ENCODE measurements around the gene DNAJC27.

Gene DNAJC27

GRCh38 chr2:24924732-24925131 lies 47.0 kb downstream of the DNAJC27 start:
- TF ChIP-seq GATA3 (IDR thresholded peaks at IDR 0.05; ENCODE audit: low read depth, low read length) (no peak), GATA2 (IDR thresholded peaks at IDR 0.05; ENCODE audit: low read depth, low read length) (no peak)

- TF ChIP-seq GATA3 (IDR thresholded peaks at IDR 0.05; ENCODE audit: low read depth, low read length): no peak
- no peak for TF ChIP-seq GATA2 (IDR thresholded peaks at IDR 0.05; ENCODE audit: low read depth, low read length)
Observed at GRCh38 chr2:24924266-24924665, 47.5 kb downstream of the DNAJC27 start.

- no peak for TF ChIP-seq GATA2 (IDR thresholded peaks at IDR 0.05; ENCODE audit: low read depth, low read length)
Observed at GRCh38 chr2:24923106-24923505, 48.6 kb downstream of the DNAJC27 start.

- TF ChIP-seq GATA2 (IDR thresholded peaks at IDR 0.05; ENCODE audit: low read depth, low read length): no peak
Observed at GRCh38 chr2:24922556-24922955, 49.2 kb downstream of the DNAJC27 start.

- TF ChIP-seq GATA2 (IDR thresholded peaks at IDR 0.05; ENCODE audit: low read depth, low read length) (no peak), GATA3 (IDR thresholded peaks at IDR 0.05; ENCODE audit: low read depth, low read length) (no peak)
Observed at GRCh38 chr2:24920809-24921441, 50.8 kb downstream of the DNAJC27 start.

- no peak for TF ChIP-seq GATA2 (IDR thresholded peaks at IDR 0.05; ENCODE audit: low read depth, low read length)
- no peak for TF ChIP-seq GATA3 (IDR thresholded peaks at IDR 0.05; ENCODE audit: low read depth, low read length)
Observed at GRCh38 chr2:24920098-24920808, 51.5 kb downstream of the DNAJC27 start, which contains the start of gene ADCY3. ADCY3 (minus strand) TSS chr2:24920237; CDS start chr2:24918987, 1,250 bp downstream.

- TF ChIP-seq GATA2 (IDR thresholded peaks at IDR 0.05; ENCODE audit: low read depth, low read length) (no peak), GATA3 (IDR thresholded peaks at IDR 0.05; ENCODE audit: low read depth, low read length) (no peak)
Observed at GRCh38 chr2:24919506-24920097, 52.2 kb downstream of the DNAJC27 start.

GRCh38 chr2:24919037-24919505 lies 52.7 kb downstream of the DNAJC27 start:
- TF ChIP-seq GATA2 (IDR thresholded peaks at IDR 0.05; ENCODE audit: low read depth, low read length) (no peak), GATA3 (IDR thresholded peaks at IDR 0.05; ENCODE audit: low read depth, low read length) (no peak)

GRCh38 chr2:24918326-24919036 lies 53.3 kb downstream of the DNAJC27 start:
- no peak for TF ChIP-seq GATA2 (IDR thresholded peaks at IDR 0.05; ENCODE audit: low read depth, low read length)
- no peak for TF ChIP-seq GATA3 (IDR thresholded peaks at IDR 0.05; ENCODE audit: low read depth, low read length)

GRCh38 chr2:24917731-24918325 lies 53.9 kb downstream of the DNAJC27 start:
- TF ChIP-seq GATA2 (IDR thresholded peaks at IDR 0.05; ENCODE audit: low read depth, low read length): no peak
- no peak for TF ChIP-seq GATA3 (IDR thresholded peaks at IDR 0.05; ENCODE audit: low read depth, low read length)

GRCh38 chr2:24917086-24917485 lies 54.7 kb downstream of the DNAJC27 start:
- TF ChIP-seq GATA2 (IDR thresholded peaks at IDR 0.05; ENCODE audit: low read depth, low read length): no peak
- TF ChIP-seq GATA3 (IDR thresholded peaks at IDR 0.05; ENCODE audit: low read depth, low read length): no peak

- TF ChIP-seq GATA2 (IDR thresholded peaks at IDR 0.05; ENCODE audit: low read depth, low read length) (no peak), GATA3 (IDR thresholded peaks at IDR 0.05; ENCODE audit: low read depth, low read length) (no peak)
Observed at GRCh38 chr2:24915796-24916195, 56.0 kb downstream of the DNAJC27 start.

- TF ChIP-seq GATA2 (IDR thresholded peaks at IDR 0.05; ENCODE audit: low read depth, low read length) (no peak), GATA3 (IDR thresholded peaks at IDR 0.05; ENCODE audit: low read depth, low read length) (no peak)
Observed at GRCh38 chr2:24915175-24915574, 56.6 kb downstream of the DNAJC27 start.

GRCh38 chr2:24914713-24915112 lies 57.0 kb downstream of the DNAJC27 start:
- TF ChIP-seq GATA2 (IDR thresholded peaks at IDR 0.05; ENCODE audit: low read depth, low read length): no peak
